Measurements from ENCODE around the gene RAPGEFL1. TPM values are rescaled to one million over a fixed set of nuclear protein-coding genes. Genes with fewer than 3 reads are reported as not detected.

The RAPGEFL1 gene, protein sequence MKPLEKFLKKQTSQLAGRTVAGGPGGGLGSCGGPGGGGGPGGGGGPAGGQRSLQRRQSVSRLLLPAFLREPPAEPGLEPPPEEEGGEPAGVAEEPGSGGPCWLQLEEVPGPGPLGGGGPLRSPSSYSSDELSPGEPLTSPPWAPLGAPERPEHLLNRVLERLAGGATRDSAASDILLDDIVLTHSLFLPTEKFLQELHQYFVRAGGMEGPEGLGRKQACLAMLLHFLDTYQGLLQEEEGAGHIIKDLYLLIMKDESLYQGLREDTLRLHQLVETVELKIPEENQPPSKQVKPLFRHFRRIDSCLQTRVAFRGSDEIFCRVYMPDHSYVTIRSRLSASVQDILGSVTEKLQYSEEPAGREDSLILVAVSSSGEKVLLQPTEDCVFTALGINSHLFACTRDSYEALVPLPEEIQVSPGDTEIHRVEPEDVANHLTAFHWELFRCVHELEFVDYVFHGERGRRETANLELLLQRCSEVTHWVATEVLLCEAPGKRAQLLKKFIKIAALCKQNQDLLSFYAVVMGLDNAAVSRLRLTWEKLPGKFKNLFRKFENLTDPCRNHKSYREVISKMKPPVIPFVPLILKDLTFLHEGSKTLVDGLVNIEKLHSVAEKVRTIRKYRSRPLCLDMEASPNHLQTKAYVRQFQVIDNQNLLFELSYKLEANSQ
- total RNA-seq (7.1 and 12.2 TPM in 2 replicates), polyA plus RNA-seq (10.1 and 10.6 TPM in 2 replicates)

- TF ChIP-seq, protein P1, sequence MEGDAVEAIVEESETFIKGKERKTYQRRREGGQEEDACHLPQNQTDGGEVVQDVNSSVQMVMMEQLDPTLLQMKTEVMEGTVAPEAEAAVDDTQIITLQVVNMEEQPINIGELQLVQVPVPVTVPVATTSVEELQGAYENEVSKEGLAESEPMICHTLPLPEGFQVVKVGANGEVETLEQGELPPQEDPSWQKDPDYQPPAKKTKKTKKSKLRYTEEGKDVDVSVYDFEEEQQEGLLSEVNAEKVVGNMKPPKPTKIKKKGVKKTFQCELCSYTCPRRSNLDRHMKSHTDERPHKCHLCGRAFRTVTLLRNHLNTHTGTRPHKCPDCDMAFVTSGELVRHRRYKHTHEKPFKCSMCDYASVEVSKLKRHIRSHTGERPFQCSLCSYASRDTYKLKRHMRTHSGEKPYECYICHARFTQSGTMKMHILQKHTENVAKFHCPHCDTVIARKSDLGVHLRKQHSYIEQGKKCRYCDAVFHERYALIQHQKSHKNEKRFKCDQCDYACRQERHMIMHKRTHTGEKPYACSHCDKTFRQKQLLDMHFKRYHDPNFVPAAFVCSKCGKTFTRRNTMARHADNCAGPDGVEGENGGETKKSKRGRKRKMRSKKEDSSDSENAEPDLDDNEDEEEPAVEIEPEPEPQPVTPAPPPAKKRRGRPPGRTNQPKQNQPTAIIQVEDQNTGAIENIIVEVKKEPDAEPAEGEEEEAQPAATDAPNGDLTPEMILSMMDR (IDR thresholded peaks at IDR 0.05; ENCODE audit: low read depth, low read length): no peak
- H3K27ac ChIP-seq: no peak within 1 kb of the TSS
- H3K4me1 ChIP-seq (ENCODE audit: low read depth): peaks cover 6% of the 10 kb centered on the region
- H3K4me3 ChIP-seq: peak within 1 kb of the TSS; percentile 41
- H3K9me3 ChIP-seq (ENCODE audit: low read depth): no peaks in the 10 kb centered on the region
- peak; percentile 85 to 89 for DNase-seq (ENCODE audit: low read depth in 1 of 2, low spot score in 1 of 2)
- no peaks in the 10 kb centered on the region for H3K27me3 ChIP-seq
- no peaks in the 10 kb centered on the region for H3K36me3 ChIP-seq
Observed at GRCh38 chr17:40177275-40177874, at the start of gene RAPGEFL1. Gene RAPGEFL1, plus strand, starts transcription at chr17:40177470. Its CDS starts 392 bp downstream, at chr17:40177862.

GRCh38 chr17:40129498-40129897, 47.8 kb upstream of the RAPGEFL1 start:
- H3K4me1 ChIP-seq (ENCODE audit: low read depth): peaks cover 8% of the 10 kb centered on the region
- TF ChIP-seq, protein P1 (IDR thresholded peaks at IDR 0.05; ENCODE audit: low read depth, low read length): no peak
- peak overlapping the region; percentile 28 for H3K27ac ChIP-seq
- no peak for DNase-seq (ENCODE audit: low read depth in 1 of 2, low spot score in 1 of 2)
- H3K27me3 ChIP-seq: no peaks in the 10 kb centered on the region
- peaks cover 70% of the 10 kb centered on the region for H3K36me3 ChIP-seq
- no peak overlapping the region for H3K4me3 ChIP-seq
- H3K9me3 ChIP-seq (ENCODE audit: low read depth): no peaks in the 10 kb centered on the region

DNA sequence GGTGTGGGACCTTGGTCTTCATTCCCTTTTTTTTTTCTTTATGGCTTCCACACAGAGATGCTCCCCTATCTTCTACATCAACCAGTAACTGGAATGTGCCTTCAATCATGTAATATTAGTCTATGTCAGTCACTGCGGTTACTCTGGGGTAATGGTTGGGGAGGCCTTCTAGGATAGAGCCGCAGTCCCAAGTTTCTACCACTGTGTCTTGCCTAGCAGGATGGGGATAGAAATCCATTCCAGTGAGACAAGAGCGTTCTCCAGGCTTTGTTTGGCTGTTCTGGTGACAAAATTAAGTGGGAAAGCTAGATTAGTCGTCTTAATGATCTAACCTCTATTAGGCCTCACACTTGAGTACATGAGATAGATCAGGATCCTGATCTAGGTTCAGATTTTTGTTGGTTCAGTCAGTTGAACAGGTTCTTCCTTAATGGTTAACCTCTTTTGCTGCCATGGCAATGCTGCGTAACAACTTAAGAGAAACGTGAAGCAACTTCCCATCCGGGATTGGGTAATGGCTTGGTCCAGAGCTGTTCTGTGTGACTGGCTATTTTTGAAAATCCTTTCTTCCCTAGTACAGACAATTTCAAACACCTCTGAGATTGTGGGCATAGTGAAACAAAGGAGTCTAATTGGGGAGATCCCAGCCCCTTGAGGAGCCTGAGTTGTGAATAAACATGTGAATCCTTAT, 46.8 kb upstream of the RAPGEFL1 start:
- H3K36me3 ChIP-seq: peaks cover 78% of the 10 kb centered on the region
- no peaks in the 10 kb centered on the region for H3K4me1 ChIP-seq (ENCODE audit: low read depth)
- peak in 1 of 2 donors; percentile 30 for DNase-seq (ENCODE audit: low read depth in 1 of 2, low spot score in 1 of 2)
- H3K27me3 ChIP-seq: no peaks in the 10 kb centered on the region
- H3K9me3 ChIP-seq (ENCODE audit: low read depth): no peaks in the 10 kb centered on the region
- no peak overlapping the region for H3K4me3 ChIP-seq
- H3K27ac ChIP-seq: peak overlapping the region; percentile 17
- TF ChIP-seq, protein P1 (IDR thresholded peaks at IDR 0.05; ENCODE audit: low read depth, low read length): no peak

- TF ChIP-seq, protein P1 (IDR thresholded peaks at IDR 0.05; ENCODE audit: low read depth, low read length): no peak
- no peaks in the 10 kb centered on the region for H3K27me3 ChIP-seq
- DNase-seq (ENCODE audit: low read depth in 1 of 2, low spot score in 1 of 2): no peak
- no peak overlapping the region for H3K4me3 ChIP-seq
- peaks cover 1% of the 10 kb centered on the region for H3K4me1 ChIP-seq (ENCODE audit: low read depth)
- no peaks in the 10 kb centered on the region for H3K9me3 ChIP-seq (ENCODE audit: low read depth)
- peaks cover 62% of the 10 kb centered on the region for H3K36me3 ChIP-seq
- peak overlapping the region; percentile 14 for H3K27ac ChIP-seq
Observed at GRCh38 chr17:40134184-40134583, 43.1 kb upstream of the RAPGEFL1 start.

DNA sequence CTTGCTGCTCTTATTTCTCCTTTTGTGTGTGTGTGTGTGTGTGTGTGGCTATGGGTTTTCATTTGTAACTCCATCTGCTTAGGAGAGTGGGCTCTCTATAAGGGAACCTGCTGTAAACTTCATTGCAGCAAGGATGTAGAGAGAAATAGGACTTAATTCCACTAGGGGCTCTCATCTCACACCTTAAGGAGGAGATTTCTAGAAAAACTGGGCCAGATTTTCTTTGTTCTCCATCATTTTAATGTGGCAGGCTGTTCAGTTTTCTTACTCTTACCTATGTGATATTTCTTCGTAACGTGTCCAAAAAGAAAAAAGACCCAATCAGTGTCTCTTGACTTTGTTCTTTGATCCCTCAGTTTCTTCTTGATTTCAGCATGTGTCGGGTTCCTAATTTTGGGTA, 41.5 kb upstream of the RAPGEFL1 start:
- Histone ChIP-seq H3K4me3 (no peak overlapping the region), H3K4me1 (ENCODE audit: low read depth) (peaks cover 6% of the 10 kb centered on the region), H3K36me3 (peaks cover 49% of the 10 kb centered on the region), H3K9me3 (ENCODE audit: low read depth) (no peaks in the 10 kb centered on the region), H3K27ac (peak overlapping the region; percentile 14), H3K27me3 (no peaks in the 10 kb centered on the region)
- DNase-seq (ENCODE audit: low read depth in 1 of 2, low spot score in 1 of 2): no peak
- TF ChIP-seq, protein P1 (IDR thresholded peaks at IDR 0.05; ENCODE audit: low read depth, low read length): no peak

All from cardiac muscle cell (in vitro differentiated cells and primary cell).